C4-2B (cell line): Measurements from ENCODE around the gene UBE2L3.

ENCODE experiments used
- ZFX ChIP-seq: fragments of 450-650 bp; IDR thresholded peaks from 2 replicates; pipeline ENCODE4 v1.6.1; 2017
- TF ChIP-seq, protein P1 (sequence below): fragments of 450-650 bp; conservative IDR thresholded peaks from 2 replicates; pipeline ENCODE4 v1.5.1; 2017; ENCODE audit warnings: mild to moderate bottlenecking

DNA sequence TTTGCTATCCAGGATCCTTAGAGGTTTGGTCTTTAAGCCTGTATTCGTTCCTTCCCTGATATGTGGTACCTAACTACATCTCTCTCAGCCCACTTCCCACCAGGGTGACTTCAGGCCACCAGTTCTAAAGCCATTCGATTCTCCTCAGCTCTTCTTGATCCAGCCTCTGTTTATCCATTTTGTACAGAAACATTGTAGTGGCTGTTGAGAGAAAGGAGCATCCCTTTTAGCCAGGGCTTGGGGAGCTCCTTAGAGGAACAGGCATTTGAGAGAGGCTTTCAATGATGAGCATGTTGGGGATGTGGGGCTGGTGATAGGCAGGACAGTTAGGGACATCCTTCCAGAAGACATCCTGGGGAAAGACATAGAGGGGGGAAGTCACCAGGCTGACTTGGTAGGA is 17.9 kb downstream of the UBE2L3 start:
- TF ChIP-seq, protein P1, sequence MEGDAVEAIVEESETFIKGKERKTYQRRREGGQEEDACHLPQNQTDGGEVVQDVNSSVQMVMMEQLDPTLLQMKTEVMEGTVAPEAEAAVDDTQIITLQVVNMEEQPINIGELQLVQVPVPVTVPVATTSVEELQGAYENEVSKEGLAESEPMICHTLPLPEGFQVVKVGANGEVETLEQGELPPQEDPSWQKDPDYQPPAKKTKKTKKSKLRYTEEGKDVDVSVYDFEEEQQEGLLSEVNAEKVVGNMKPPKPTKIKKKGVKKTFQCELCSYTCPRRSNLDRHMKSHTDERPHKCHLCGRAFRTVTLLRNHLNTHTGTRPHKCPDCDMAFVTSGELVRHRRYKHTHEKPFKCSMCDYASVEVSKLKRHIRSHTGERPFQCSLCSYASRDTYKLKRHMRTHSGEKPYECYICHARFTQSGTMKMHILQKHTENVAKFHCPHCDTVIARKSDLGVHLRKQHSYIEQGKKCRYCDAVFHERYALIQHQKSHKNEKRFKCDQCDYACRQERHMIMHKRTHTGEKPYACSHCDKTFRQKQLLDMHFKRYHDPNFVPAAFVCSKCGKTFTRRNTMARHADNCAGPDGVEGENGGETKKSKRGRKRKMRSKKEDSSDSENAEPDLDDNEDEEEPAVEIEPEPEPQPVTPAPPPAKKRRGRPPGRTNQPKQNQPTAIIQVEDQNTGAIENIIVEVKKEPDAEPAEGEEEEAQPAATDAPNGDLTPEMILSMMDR: no peak
- no peak for TF ChIP-seq ZFX
